ENCODE results near the gene MMAA.
A peak's percentile ranks its signal among the peaks of the same experiment; 100 is the strongest.
"Not testable (repeated sequence)": the region's sequence is repeated elsewhere in the genome, so short reads cannot be mapped to it uniquely, and the experiment has no call there.

Gene MMAA

DNA sequence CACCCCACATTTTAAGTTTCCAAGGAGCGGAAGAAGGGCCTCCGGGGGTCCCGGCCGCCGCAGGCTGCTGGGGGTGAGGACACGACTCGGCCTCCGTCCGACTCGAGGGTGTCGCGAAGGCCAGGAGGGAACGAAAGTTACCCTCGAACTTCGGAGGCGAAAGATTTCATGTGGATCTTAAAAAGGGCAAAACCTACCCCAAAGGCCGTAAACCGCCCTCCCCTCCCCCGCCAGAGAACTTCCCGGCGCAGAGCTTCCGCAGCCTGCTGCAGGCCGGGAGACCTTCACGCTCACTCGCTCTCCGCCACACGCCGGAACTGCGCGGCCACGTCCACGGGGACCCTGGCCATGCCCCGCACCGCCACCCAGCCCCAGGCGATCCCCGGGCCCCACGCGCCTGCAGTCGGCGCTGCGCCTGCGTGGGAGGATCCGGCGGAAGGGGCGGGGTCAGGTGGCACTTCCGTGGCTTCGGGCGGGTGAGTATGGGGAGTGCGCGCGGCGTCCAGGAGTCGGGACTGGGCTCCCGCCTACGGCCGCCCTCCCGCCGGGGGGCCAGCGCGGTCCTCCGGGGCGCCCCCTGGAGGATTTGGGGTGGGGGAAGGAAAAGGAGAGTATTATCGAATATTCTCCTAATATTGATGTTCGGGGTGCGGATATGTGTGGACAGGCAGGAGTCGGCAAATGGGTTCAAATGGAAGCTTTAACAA is at the start of gene MMAA:
MMAA (plus strand) TSS at position 454 of the 707 bp plus-strand sequence. CDS start 19,755 bp downstream, outside the sequence.
- DNase-seq = peak; percentile 86 to 96 (median 94)

GRCh38 chr4:145574546-145574945 is 44.6 kb upstream of the MMAA start:
- peak in 1 of 3 experiments; percentile 4 for DNase-seq

- DNase-seq = no peak
Measured at GRCh38 chr4:145580906-145581305, 38.3 kb upstream of the MMAA start.

DNA sequence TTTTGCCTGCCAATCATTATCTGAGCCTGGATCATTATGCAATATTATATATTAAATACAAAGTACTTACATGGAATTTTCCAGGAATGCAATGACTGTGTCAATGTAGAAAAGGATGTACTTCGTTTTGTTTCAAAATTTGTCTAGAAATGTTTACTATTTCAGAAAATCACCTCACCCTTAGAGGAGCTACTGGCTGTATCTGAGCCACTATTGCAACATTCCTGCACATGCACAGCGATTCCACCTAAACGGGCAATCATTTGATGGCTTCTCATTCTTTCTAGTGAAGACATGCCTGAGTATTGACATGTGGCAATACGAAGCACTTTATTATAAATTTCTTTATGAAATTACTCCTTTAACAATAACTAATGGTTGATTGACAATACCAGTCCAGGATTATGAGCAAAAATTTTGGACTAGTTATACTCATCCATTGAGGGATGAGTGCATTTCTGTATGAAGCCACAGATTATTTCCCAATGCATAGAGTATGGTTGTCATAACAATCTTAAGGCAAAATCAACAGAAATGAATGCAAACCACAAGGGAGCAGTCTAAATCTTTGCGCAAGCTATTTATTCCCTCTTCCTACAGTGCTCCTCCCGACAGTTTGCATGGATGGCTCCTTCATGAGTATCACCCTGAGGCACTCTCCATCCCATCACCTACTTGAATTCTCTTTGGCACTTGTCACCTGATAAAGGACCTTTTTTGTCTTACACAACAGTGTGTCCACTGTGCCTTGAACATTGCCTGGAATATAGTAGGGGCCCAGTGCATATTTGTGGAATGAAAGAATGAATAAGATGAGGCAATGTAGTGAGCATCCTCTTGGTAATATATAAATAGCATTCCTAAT is 35.8 kb upstream of the MMAA start:
- no peak for DNase-seq

- DNase-seq = no peak
Measured at GRCh38 chr4:145587088-145587754, 32.0 kb upstream of the MMAA start.

- not testable (repeated sequence) for DNase-seq
Measured at GRCh38 chr4:145589381-145589780, 29.8 kb upstream of the MMAA start.

- DNase-seq = no peak
Measured at GRCh38 chr4:145589916-145590702, 29.1 kb upstream of the MMAA start.

- no peak for DNase-seq
Measured at GRCh38 chr4:145602129-145602760, 16.9 kb upstream of the MMAA start.

DNA sequence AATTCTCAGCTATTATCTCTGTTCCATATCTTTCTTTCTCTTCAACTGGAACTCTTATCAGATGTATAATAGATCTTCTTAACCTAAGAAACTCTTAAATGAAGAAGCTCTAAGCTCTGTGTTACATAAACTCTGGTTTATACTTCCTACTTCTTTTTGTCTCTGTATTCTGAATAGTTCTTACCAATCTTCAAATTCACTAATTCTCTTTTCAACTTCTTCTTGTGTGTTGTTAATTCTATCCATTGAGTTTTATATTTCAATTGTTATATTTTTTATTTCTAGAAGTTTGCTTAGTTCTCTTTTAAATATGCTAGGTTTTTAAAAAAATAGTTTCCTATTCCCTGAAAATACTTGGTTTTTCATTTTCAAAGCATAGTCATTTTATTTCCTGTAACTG is 13.2 kb upstream of the MMAA start:
- no peak for DNase-seq

DNA sequence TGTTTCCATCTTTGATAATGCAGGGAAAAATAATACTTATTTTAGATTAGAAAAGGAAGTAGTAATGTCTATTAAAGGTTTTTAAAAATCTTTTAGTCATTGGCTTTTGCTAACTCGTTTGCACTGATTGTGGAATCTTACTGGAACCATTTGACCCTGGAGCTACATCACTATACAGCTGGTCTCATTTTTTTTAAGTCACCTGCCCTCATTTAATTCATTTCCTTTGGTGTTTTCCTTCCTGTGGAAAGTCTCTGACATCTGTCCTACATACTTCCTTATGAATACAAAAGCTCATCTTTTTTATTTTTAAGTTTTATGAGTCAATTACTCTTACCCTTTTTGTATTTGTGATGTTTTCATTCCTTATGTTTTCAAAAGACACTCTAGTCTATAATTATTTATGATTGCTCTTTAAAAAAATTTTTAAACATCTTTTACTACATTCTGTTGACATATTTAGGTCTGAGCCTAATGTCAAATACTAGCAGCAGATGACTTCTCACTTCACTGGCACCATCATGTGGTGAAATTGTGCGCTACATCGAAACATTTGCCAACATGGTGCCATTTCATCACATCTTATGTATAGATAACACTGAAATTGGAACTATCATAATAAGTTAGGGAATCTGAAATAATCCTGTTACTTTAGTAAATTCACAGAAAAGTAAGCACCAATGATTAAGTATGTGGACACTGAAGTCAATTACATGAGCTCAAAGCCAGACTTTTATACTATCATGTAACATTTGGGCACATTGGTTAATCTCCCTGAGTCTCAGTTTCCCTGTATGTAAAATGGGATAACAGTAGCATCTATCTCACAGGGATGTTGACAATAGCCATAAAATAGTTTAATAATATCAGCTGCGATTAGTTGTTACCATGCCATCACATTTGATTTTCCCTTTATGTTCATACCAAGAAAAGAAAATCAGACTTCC is 9.4 kb upstream of the MMAA start:
- DNase-seq = peak; percentile 52 to 89 (median 62)

GRCh38 chr4:145613566-145614232 is 5.5 kb upstream of the MMAA start:
- no peak for DNase-seq

DNA sequence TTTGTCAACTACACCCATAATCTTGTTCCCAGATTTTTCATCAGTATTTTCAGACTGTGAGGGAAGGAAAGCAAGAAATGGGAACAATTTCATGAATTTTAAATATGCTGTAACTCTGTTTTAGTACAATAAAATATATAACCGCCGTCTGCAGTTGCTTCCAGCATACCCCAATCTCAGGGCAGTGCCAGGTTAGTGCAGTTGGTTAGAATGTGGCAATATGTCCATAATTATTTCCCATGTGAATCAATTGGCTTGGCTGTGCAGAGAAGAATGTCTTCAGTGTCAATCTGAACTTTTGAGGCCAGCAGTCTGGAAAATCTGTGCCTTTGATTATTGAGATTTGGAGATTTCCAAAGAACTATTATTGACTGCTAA is 5.0 kb upstream of the MMAA start:
- DNase-seq = no peak

DNA sequence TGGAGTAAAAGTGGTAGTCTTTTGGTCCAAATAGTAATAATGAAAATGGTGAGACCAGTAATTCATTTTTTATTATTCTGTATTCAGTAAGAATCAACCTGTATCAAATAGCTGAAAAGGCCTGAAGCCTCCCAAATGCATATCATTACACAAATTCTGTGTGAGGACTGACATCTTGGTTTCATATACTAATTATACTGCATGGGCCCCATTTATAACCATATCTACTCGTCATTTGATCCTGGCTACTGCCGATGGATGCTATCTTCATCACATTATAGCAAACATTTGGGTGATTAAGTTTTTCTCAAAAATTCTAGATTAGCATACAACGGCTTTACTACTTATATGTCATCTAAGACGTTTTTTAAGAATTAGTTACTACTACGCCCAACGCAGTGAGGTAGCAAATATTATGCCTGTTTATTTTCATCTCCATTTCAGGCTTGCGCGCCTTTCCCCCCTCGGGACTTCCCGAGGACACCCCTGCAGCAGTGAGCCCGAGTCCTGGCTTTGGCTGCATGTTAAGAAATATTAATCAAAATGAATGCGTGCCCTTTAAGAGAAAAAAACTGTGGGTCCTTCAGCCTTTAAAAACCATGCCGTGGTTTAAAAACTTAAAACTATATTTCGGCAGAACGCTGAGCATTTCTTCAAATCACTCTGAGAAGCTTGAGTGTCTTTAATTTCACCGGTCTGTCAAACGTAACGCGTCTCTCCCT is 814 bp upstream of the MMAA start:
- DNase-seq = no peak

- DNase-seq = no peak
Measured at GRCh38 chr4:145619639-145619996, 433 bp downstream of the MMAA start.

GRCh38 chr4:145622067-145622466 is 2.9 kb downstream of the MMAA start:
- DNase-seq = not testable (repeated sequence)

- no peak for DNase-seq
Measured at GRCh38 chr4:145623831-145624230, 4.6 kb downstream of the MMAA start.

DNA sequence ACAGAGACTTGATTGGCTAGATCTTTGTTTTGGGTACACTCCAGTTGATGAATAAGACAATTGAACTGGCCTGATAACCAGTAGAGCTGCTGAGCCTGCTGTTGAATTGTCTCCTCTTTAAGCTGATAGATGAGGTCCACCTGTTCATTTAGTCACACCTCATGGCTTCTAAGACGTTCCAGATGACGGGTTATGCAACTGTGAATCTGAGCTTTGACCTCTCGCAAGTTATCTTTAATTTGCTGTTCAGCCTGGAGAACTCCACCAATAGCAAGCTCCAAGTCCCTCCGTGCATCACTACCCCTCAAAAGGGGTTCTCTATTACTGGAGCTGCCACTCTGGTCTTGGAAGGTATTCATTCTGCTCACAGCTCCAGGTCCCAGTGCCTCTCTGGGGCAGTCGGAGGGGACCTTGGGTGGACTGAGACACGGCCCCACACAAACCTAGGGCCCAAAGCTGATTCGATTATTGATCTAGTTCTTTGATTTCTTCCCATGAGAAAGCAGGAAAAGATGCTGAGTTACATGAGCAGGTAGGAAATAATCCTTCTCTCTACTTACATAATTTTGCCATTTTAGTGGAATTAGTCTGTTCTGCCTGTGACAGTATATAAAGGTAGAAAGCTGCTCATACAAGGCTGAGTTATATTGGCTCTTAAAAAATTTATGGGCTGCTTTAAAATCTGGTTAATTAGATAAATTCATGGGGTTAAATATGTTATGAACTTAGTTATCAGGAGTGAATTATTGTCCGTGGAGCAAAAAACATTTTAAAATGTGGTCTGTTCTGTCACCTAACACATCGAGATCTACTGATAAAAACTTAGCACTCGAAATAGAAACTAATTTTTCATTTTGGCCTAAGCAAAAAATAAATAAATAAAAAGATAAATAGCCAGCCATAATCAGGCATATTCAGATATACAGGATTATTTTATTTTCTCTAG is 6.8 kb downstream of the MMAA start:
- no peak for DNase-seq

GRCh38 chr4:145626623-145626982 is 7.4 kb downstream of the MMAA start:
- DNase-seq = no peak

DNA sequence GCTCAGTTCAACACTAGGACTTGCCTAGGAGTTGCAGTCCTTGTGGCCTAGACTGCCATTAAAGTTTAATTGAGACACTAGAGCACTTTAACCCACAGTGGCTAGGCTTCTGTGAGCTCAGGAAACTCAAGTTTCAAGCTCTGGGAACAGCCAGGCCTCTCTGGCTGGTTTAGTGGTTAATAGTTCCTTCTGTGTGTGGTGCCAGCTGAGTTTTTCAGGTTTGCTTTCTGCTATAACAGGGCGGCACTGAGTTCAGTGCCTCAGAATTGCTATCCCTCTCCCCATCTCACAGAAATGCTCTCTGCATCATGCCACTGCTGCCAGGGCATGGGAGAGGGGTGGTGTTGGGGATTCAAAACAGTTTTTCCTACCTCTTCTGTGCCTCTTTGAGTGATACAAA is 15.9 kb downstream of the MMAA start:
- DNase-seq = no peak
